GM19455 (cell line): ENCODE data around the gene NMD3.

ENCODE experiments used
- ATAC-seq: cut with Tn5 transposase; IDR thresholded peaks from one replicate; pipeline ENCODE4 v1.9.1; 2021; ENCODE audit not compliant: unreplicated experiment

Gene NMD3

GRCh38 chr3:161230621-161231171 lies 9.6 kb downstream of the NMD3 start:
- ATAC-seq, result no peak

GRCh38 chr3:161231861-161232260 lies 10.8 kb downstream of the NMD3 start:
- no peak for ATAC-seq

GRCh38 chr3:161233557-161233956 lies 12.4 kb downstream of the NMD3 start:
- ATAC-seq, result no peak

GRCh38 chr3:161236240-161236639 lies 15.1 kb downstream of the NMD3 start:
- ATAC-seq, result no peak

- ATAC-seq, result no peak
These were observed 18.6 kb downstream of the NMD3 start for GRCh38 chr3:161239700-161240099.

GRCh38 chr3:161244538-161244937 lies 23.4 kb downstream of the NMD3 start:
- ATAC-seq, result no peak

- no peak for ATAC-seq
These were observed 25.9 kb downstream of the NMD3 start for GRCh38 chr3:161247049-161247448.

- no peak for ATAC-seq
These were observed 29.0 kb downstream of the NMD3 start for GRCh38 chr3:161250116-161250515.

- no peak for ATAC-seq
These were observed 30.6 kb downstream of the NMD3 start for GRCh38 chr3:161251716-161252115.

- ATAC-seq, result no peak
These were observed 31.0 kb downstream of the NMD3 start for GRCh38 chr3:161252143-161252542.

GRCh38 chr3:161253711-161254110 lies 32.6 kb downstream of the NMD3 start:
- ATAC-seq, result no peak

- no peak for ATAC-seq
These were observed 33.8 kb downstream of the NMD3 start for GRCh38 chr3:161254861-161255260.

- ATAC-seq, result no peak
These were observed 41.9 kb downstream of the NMD3 start for GRCh38 chr3:161263057-161263456.

- ATAC-seq, result no peak
These were observed 43.7 kb downstream of the NMD3 start for GRCh38 chr3:161264852-161265251.

GRCh38 chr3:161265916-161266571 lies 44.9 kb downstream of the NMD3 start:
- ATAC-seq, result no peak

GRCh38 chr3:161266731-161267150 lies 45.6 kb downstream of the NMD3 start:
- ATAC-seq, result no peak

GRCh38 chr3:161267646-161268045 lies 46.5 kb downstream of the NMD3 start:
- no peak for ATAC-seq

- no peak for ATAC-seq
These were observed 47.5 kb downstream of the NMD3 start for GRCh38 chr3:161268601-161269000.

GRCh38 chr3:161270991-161271390 lies 49.9 kb downstream of the NMD3 start:
- ATAC-seq, result no peak

GRCh38 chr3:161271646-161272045 lies 50.5 kb downstream of the NMD3 start:
- no peak for ATAC-seq

GRCh38 chr3:161272524-161272923 lies 51.4 kb downstream of the NMD3 start:
- ATAC-seq, result no peak

- ATAC-seq, result no peak
These were observed 52.6 kb downstream of the NMD3 start for GRCh38 chr3:161273589-161274218.
